ENCODE results near the gene SNX9. TPM values are rescaled to one million over a fixed set of nuclear protein-coding genes. Genes with fewer than 3 reads are reported as not detected.

SNX9 gene
- total RNA-seq, 2 donors from 2014 or later: 37.3 to 81.7 TPM

GRCh38 chr6:157879873-157880254, 56.8 kb downstream of the SNX9 start:
- TF ChIP-seq CTCF (IDR thresholded peaks at IDR 0.05): no peak
- intact Hi-C loops (cut with DNase I): no loop called here
- H3K27ac ChIP-seq: no peak overlapping the region
- peaks cover 15% of the 10 kb centered on the region for H3K36me3 ChIP-seq
- no peaks in the 10 kb centered on the region for H3K27me3 ChIP-seq
- H3K4me3 ChIP-seq: no peak overlapping the region
- H3K9ac ChIP-seq (ENCODE audit: low read depth in 2 of 2, low read length in 2 of 2): no peak overlapping the region
- no peaks in the 10 kb centered on the region for H3K4me1 ChIP-seq
- DNase-seq: no peak
- no peaks in the 10 kb centered on the region for H3K9me3 ChIP-seq

- Histone ChIP-seq H3K36me3 (peaks cover 9% of the 10 kb centered on the region), H3K27ac (no peak overlapping the region), H3K9ac (ENCODE audit: low read depth in 2 of 2, low read length in 2 of 2) (no peak overlapping the region), H3K4me3 (no peak overlapping the region), H3K27me3 (no peaks in the 10 kb centered on the region), H3K4me1 (no peaks in the 10 kb centered on the region), H3K9me3 (no peaks in the 10 kb centered on the region)
- DNase-seq: no peak
- TF ChIP-seq CTCF (IDR thresholded peaks at IDR 0.05): no peak
- intact Hi-C loops (cut with DNase I): no loop called here
Observed at GRCh38 chr6:157880534-157880933, 57.5 kb downstream of the SNX9 start.

GRCh38 chr6:157881342-157881741, 58.3 kb downstream of the SNX9 start:
- no peak for DNase-seq
- H3K4me1 ChIP-seq: no peaks in the 10 kb centered on the region
- peaks cover under 1% of the 10 kb centered on the region for H3K36me3 ChIP-seq
- no peak overlapping the region for H3K27ac ChIP-seq
- no peak overlapping the region for H3K9ac ChIP-seq (ENCODE audit: low read depth in 2 of 2, low read length in 2 of 2)
- intact Hi-C loops (cut with DNase I): no loop called here
- TF ChIP-seq CTCF (IDR thresholded peaks at IDR 0.05): no peak
- H3K9me3 ChIP-seq: no peaks in the 10 kb centered on the region
- no peaks in the 10 kb centered on the region for H3K27me3 ChIP-seq
- no peak overlapping the region for H3K4me3 ChIP-seq

- intact Hi-C loops (cut with DNase I): no loop called here
- Histone ChIP-seq H3K36me3 (no peaks in the 10 kb centered on the region), H3K4me3 (no peak overlapping the region), H3K9ac (ENCODE audit: low read depth in 2 of 2, low read length in 2 of 2) (no peak overlapping the region), H3K4me1 (no peaks in the 10 kb centered on the region), H3K27ac (peak overlapping the region; percentile 5), H3K27me3 (no peaks in the 10 kb centered on the region), H3K9me3 (no peaks in the 10 kb centered on the region)
- no peak for DNase-seq
- no peak for TF ChIP-seq CTCF (IDR thresholded peaks at IDR 0.05)
Observed at GRCh38 chr6:157884756-157885155, 61.7 kb downstream of the SNX9 start.

- peak overlapping the region; percentile 5 for H3K27ac ChIP-seq
- no peak overlapping the region for H3K4me3 ChIP-seq
- no peak for DNase-seq
- H3K4me1 ChIP-seq: no peaks in the 10 kb centered on the region
- H3K9ac ChIP-seq (ENCODE audit: low read depth in 2 of 2, low read length in 2 of 2): no peak overlapping the region
- no peaks in the 10 kb centered on the region for H3K36me3 ChIP-seq
- no peaks in the 10 kb centered on the region for H3K9me3 ChIP-seq
- H3K27me3 ChIP-seq: no peaks in the 10 kb centered on the region
- no peak for TF ChIP-seq CTCF (IDR thresholded peaks at IDR 0.05)
- intact Hi-C loops (cut with DNase I): no loop called here
Observed at GRCh38 chr6:157885211-157885788, 62.3 kb downstream of the SNX9 start.
